Suprapubic skin (tissue), 4 donors: Measurements from ENCODE around the gene SP140L. TPM values are rescaled to one million over a fixed set of nuclear protein-coding genes. Genes with fewer than 3 reads are reported as not detected.

Experiments used
- DNase-seq, 2 donors: peaks; one replicate each; pipeline ENCODE4 v3.0.0-alpha.2; 2019; ENCODE audit warnings: low spot score in 2 of 2
- H3K27ac ChIP-seq: fragments of 200-600 bp; sonication (generic); one replicate; pipeline ENCODE4 v1.5.1; 2019
- H3K27me3 ChIP-seq: fragments of 200-600 bp; sonication (generic); one replicate; pipeline ENCODE4 v1.5.1; 2019
- H3K36me3 ChIP-seq: fragments of 200-600 bp; sonication (generic); one replicate; pipeline ENCODE4 v1.5.1; 2019
- H3K4me1 ChIP-seq: fragments of 200-600 bp; sonication (generic); one replicate; pipeline ENCODE4 v1.5.1; 2019
- H3K4me3 ChIP-seq: fragments of 200-600 bp; sonication (generic); one replicate; pipeline ENCODE4 v1.5.1; 2019; ENCODE audit warnings: mild to moderate bottlenecking
- H3K9me3 ChIP-seq: fragments of 200-600 bp; sonication (generic); one replicate; pipeline ENCODE4 v1.5.1; 2019
- EP300 ChIP-seq: sonication (generic); formaldehyde crosslinking; IDR thresholded peaks from one replicate; pipeline ENCODE4 v1.6.1; 2017; ENCODE audit warnings: antibody characterized with exemption
- POLR2A ChIP-seq, 2 donors: fragments of 450-650 bp; IDR thresholded peaks; one replicate each; pipeline ENCODE4 v1.6.1; 2017; ENCODE audit warnings: antibody characterized with exemption in 2 of 2, mild to moderate bottlenecking in 2 of 2, moderate library complexity in 2 of 2
- POLR2AphosphoS5 ChIP-seq, 3 donors: sonication (generic); formaldehyde crosslinking; IDR thresholded peaks; one replicate each; pipeline ENCODE4 v1.6.1; 2017; ENCODE audit warnings: antibody characterized with exemption in 3 of 3
- WGBS: methylation state at CpG from one replicate; pipeline ENCODE4 v1.1.5; 2018; 5-methylcytosine and 5-hydroxymethylcytosine counted together
- total RNA-seq, 4 donors: library from RNA; depleted of rRNA; stranded (reverse); fragments of >200 nt; gene quantifications; one replicate each; pipeline ENCODE4 v1.1.0, GENCODE V29; 2016
- TF ChIP-seq, protein P1 (sequence below), 2 donors: fragments of 200-600 bp in 1 of 2; fragments of 450-650 bp in 1 of 2; sonication (generic) in 1 of 2; IDR thresholded peaks; one replicate each; pipeline ENCODE4 v1.5.1; 2016 to 2019; ENCODE audit warnings: antibody characterized with exemption in 2 of 2, mild to moderate bottlenecking in 1 of 2, moderate library complexity in 1 of 2

SP140L gene
- total RNA-seq, 4 donors from 2014 or later = 0.98 to 6.3 (median 2.5) TPM

DNA sequence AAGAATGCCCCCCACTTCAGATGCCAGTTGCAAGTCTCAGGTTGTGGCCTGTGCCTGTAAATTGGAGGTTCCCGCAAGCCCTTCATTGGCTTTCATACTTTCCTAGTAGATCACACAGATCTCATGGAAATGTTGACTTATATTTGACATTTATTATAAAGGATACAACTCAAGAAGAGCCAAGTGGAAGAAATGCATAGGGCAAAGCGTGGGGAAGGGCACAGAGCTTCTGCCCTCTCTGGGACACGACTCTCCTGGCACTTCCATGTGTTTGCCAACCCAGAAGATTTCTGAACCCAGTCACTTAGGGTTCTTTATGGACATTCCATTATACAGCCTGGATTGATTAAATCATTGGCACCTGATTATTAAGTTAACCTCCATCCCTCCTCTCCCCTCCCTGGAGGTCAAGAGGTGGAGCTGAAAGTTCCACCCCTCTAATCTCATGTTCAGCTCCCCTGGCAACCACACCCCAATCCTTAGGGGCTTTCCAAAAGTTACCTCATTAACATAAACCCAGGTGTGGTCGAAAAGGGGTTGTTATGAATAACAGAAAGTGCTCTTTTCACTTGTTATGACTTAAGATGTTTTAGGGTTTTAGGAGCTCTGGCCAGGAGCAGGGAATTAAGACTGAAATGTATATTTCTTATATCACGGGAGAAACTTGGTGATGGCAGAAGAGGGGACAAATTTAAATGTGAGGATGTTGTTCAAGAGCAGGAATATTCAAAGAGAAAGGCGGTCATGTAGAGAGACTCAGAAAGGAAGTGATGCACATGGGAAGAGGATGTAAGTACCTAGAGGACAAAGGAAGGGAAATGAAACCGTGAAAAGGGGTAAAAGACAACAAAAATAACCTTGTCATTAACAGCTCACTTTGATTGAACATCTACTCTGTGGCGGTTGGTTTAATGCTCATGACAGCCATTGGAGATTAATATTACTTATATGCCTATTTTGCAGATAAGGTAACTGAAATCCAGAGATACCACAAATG is 120.8 kb downstream of the SP140L start:
- Histone ChIP-seq H3K27ac (no peak overlapping the region), H3K4me3 (no peak overlapping the region), H3K9me3 (no peaks in the 10 kb centered on the region), H3K4me1 (no peaks in the 10 kb centered on the region), H3K27me3 (no peaks in the 10 kb centered on the region), H3K36me3 (peaks cover 79% of the 10 kb centered on the region)
- WGBS = 84% methylated on average over 8 of the region's 8 CpGs
- TF ChIP-seq, protein P1, sequence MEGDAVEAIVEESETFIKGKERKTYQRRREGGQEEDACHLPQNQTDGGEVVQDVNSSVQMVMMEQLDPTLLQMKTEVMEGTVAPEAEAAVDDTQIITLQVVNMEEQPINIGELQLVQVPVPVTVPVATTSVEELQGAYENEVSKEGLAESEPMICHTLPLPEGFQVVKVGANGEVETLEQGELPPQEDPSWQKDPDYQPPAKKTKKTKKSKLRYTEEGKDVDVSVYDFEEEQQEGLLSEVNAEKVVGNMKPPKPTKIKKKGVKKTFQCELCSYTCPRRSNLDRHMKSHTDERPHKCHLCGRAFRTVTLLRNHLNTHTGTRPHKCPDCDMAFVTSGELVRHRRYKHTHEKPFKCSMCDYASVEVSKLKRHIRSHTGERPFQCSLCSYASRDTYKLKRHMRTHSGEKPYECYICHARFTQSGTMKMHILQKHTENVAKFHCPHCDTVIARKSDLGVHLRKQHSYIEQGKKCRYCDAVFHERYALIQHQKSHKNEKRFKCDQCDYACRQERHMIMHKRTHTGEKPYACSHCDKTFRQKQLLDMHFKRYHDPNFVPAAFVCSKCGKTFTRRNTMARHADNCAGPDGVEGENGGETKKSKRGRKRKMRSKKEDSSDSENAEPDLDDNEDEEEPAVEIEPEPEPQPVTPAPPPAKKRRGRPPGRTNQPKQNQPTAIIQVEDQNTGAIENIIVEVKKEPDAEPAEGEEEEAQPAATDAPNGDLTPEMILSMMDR (IDR thresholded peaks at IDR 0.05) = no peak
- TF ChIP-seq POLR2AphosphoS5 (IDR thresholded peaks at IDR 0.05) (no peak), POLR2A (IDR thresholded peaks at IDR 0.05) (no peak), EP300 (no peak)
- DNase-seq = no peak

DNA sequence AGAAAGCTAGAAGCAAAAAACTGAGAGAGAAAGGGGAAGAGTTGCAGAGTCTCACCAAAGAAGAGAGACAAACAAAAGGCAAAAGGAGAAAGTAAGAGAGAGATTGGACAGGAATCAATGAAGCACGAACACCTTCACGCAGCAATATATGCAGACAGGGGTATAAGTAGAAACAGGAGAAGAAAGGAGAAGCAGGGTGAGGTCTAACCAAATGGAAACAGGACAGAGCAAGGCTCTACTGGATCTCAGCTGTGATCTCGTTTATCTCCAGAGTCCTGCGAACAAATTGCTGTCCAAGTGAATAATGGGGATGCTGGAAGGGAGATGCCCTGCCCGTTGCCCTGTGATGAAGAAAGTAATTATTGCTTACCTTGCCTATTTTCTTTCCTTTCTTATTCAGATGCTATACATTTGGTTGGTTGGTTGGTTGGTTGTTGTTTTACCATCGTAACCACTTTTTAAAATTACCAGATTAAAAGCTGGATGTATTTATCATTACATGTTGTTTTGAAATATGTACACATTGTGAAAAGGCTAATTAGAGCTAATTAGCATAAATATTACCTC is 123.0 kb downstream of the SP140L start:
- H3K27ac ChIP-seq = no peak overlapping the region
- no peak for DNase-seq
- TF ChIP-seq POLR2A (IDR thresholded peaks at IDR 0.05) (no peak), EP300 (no peak), POLR2AphosphoS5 (IDR thresholded peaks at IDR 0.05) (no peak)
- TF ChIP-seq, protein P1 (IDR thresholded peaks at IDR 0.05) = no peak
- no peaks in the 10 kb centered on the region for H3K9me3 ChIP-seq
- 91% methylated on average over 6 of the region's 6 CpGs for WGBS
- no peak overlapping the region for H3K4me3 ChIP-seq
- no peaks in the 10 kb centered on the region for H3K4me1 ChIP-seq
- no peaks in the 10 kb centered on the region for H3K27me3 ChIP-seq
- H3K36me3 ChIP-seq = peaks cover 69% of the 10 kb centered on the region

DNA sequence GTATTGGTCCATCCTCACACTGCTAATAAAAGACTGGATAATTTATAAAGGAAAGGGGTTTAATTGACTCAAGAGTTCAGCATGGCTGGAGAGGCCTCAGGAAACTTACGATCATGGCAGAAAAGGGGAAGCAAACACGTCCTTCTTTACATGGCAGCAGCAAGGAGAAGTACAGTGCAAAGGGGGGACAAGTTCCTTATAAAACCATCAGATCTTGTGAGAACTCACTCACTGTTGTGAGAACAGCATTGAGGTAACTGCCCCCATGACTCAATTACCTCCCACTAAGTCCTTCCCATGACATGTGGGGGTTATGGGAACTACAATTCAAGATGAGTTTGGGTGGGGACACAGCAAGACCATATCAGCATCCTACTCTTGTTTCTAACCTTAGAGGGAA is 126.0 kb downstream of the SP140L start:
- Histone ChIP-seq H3K9me3 (peaks cover 4% of the 10 kb centered on the region), H3K27ac (no peak overlapping the region), H3K4me1 (no peaks in the 10 kb centered on the region), H3K27me3 (no peaks in the 10 kb centered on the region), H3K36me3 (peaks cover 73% of the 10 kb centered on the region), H3K4me3 (no peak overlapping the region)
- TF ChIP-seq POLR2A (IDR thresholded peaks at IDR 0.05) (no peak), EP300 (no peak), POLR2AphosphoS5 (IDR thresholded peaks at IDR 0.05) (no peak)
- TF ChIP-seq, protein P1 (IDR thresholded peaks at IDR 0.05) = no peak
- WGBS = 87% methylated on average over 2 of the region's 2 CpGs
- no peak for DNase-seq

Other genes starting within 250 kb of the SP140L start
- gene SP110, start 107.2 kb upstream of the SP140L start, total RNA-seq = 10 to 100 TPM; 11.8 to 32.7 (median 21.2) TPM
- gene SP140, start 101.5 kb upstream of the SP140L start, total RNA-seq = 1 to 10 TPM in 2 of 4 donors, under 1 TPM in 2; 0.47 to 2.7 (median 1.8) TPM
- 100 to 1,000 TPM in 1 of 4 donors, 10 to 100 TPM in 3; 38.7 to 118 (median 65.6) TPM for gene SP100, start 89.0 kb downstream of the SP140L start, total RNA-seq